ENCODE data around the gene DHCR7. TPM values are rescaled to one million over a fixed set of nuclear protein-coding genes. Genes with fewer than 3 reads are reported as not detected.

Gene DHCR7
- polyA plus RNA-seq, 1 donor from 2014 or later, result 16.6 TPM

- peaks cover 3 to 6% (median 3%) of the 10 kb centered on the region in 3 donors for H3K9me3 Mint-ChIP-seq
- H3K4me3 Mint-ChIP-seq, result no peak overlapping the region
- no peaks in the 10 kb centered on the region for H3K27me3 Mint-ChIP-seq
- no peak overlapping the region for H3K27ac Mint-ChIP-seq
- H3K4me1 Mint-ChIP-seq, result peaks cover 0 to 9% (median 0%) of the 10 kb centered on the region in 3 donors
- peaks cover 11% of the 10 kb centered on the region for H3K36me3 Mint-ChIP-seq
Observed at GRCh38 chr11:71443736-71444445, 4.3 kb downstream of the DHCR7 start.

- H3K4me1 Mint-ChIP-seq, result peaks cover 0 to 9% (median 0%) of the 10 kb centered on the region in 3 donors
Observed at GRCh38 chr11:71442880-71443279, 5.3 kb downstream of the DHCR7 start.

DNA sequence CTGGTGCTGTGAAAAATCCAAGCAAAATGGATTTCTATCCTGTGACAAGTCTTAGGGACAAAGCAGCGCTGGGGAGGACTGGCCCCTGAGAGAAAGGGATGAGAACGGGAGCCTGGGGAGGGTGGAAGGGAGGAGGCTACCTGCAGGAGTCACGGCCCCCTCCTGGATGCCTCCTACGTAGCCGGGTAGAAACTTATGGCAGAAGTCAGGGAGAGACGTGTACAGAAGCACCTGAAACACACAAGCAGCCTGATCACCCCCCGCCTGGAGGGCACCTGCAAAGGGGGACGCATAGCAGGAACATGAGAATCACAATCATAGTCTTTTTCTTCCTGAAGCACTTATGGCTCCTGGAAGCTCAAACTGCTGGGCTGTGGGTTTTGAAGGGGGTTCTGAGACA is 6.1 kb downstream of the DHCR7 start:
- Mint-ChIP-seq H3K4me3 (peak overlapping the region in 1 of 4 donors; percentile 43), H3K27me3 (no peaks in the 10 kb centered on the region), H3K27ac (no peak overlapping the region), H3K9me3 (peaks cover 3 to 6% (median 3%) of the 10 kb centered on the region in 3 donors), H3K4me1 (peaks cover 0 to 2% (median 0%) of the 10 kb centered on the region in 3 donors), H3K36me3 (peaks cover 13% of the 10 kb centered on the region)

More at GRCh38 chr11:71442880-71443279, 5.3 kb downstream of the DHCR7 start:
- no peaks in the 10 kb centered on the region for H3K27me3 Mint-ChIP-seq
- no peak overlapping the region for H3K27ac Mint-ChIP-seq
- no peak overlapping the region for H3K4me3 Mint-ChIP-seq
- H3K36me3 Mint-ChIP-seq, result peaks cover 13% of the 10 kb centered on the region
- H3K9me3 Mint-ChIP-seq, result peaks cover 3 to 6% (median 3%) of the 10 kb centered on the region in 3 donors

GRCh38 chr11:71441251-71441650 is 6.9 kb downstream of the DHCR7 start:
- H3K9me3 Mint-ChIP-seq, result peaks cover 2 to 5% (median 3%) of the 10 kb centered on the region in 3 donors
- H3K4me3 Mint-ChIP-seq, result peak overlapping the region in 1 of 4 donors; percentile 71
- no peaks in the 10 kb centered on the region for H3K27me3 Mint-ChIP-seq
- H3K36me3 Mint-ChIP-seq, result peaks cover 9% of the 10 kb centered on the region
- no peak overlapping the region for H3K27ac Mint-ChIP-seq
- no peaks in the 10 kb centered on the region for H3K4me1 Mint-ChIP-seq

GRCh38 chr11:71440021-71440755 is 8.0 kb downstream of the DHCR7 start:
- Mint-ChIP-seq H3K4me1 (no peaks in the 10 kb centered on the region), H3K27me3 (no peaks in the 10 kb centered on the region), H3K4me3 (no peak overlapping the region), H3K9me3 (no peaks in the 10 kb centered on the region), H3K27ac (no peak overlapping the region), H3K36me3 (peaks cover 4% of the 10 kb centered on the region)

DNA sequence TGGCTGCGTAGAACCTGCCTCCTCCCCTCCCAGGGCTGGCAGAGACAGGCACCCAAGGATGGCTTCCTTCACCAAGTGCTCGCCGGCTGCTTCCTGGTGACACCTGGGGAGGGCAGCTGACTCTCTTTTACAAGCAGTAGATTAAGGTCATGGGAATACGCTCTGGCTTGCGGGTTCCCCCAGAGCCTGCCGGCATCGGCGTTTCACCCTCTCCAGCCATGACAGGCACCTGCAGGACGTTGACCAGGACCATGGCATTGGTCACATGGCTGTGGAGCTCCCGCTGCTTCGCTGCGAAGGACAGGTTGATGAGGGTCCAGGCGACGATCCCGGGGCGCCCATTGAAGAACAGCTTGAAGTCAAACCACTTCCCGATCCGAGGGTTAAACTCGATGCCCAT is 9.5 kb downstream of the DHCR7 start:
- H3K4me3 Mint-ChIP-seq, result no peak overlapping the region

DNA sequence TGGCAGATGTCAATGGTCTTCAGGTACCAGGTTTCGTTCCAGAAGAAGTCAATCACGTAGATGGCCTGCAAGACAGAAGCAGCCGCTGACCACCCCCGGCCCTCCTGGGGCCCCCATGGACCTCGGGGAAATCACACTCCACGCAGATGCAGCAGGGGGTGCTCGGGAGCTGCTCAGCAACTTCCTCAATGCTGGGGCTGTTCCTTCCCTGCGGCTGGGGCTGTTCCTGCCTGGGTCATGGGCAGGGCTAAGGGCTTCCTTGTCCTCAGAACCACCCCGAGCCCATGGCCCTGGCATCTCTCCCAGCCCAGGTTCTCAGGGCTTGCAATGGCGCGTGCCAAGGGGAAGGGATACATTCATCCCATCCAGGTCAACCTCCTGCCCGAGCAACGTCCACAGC is 10.3 kb downstream of the DHCR7 start:
- Mint-ChIP-seq H3K27me3 (no peaks in the 10 kb centered on the region), H3K4me3 (no peak overlapping the region)

More for the DNA sequence above, 9.5 kb downstream of the DHCR7 start:
- H3K9me3 Mint-ChIP-seq, result no peaks in the 10 kb centered on the region
- H3K4me1 Mint-ChIP-seq, result no peaks in the 10 kb centered on the region
- H3K36me3 Mint-ChIP-seq, result peaks cover 4% of the 10 kb centered on the region
- H3K27ac Mint-ChIP-seq, result no peak overlapping the region
- H3K27me3 Mint-ChIP-seq, result no peaks in the 10 kb centered on the region

GRCh38 chr11:71437399-71437798 is 10.8 kb downstream of the DHCR7 start:
- Mint-ChIP-seq H3K27me3 (no peaks in the 10 kb centered on the region), H3K4me1 (no peaks in the 10 kb centered on the region), H3K9me3 (no peaks in the 10 kb centered on the region), H3K27ac (no peak overlapping the region), H3K36me3 (peaks cover 4% of the 10 kb centered on the region), H3K4me3 (no peak overlapping the region)

More for the DNA sequence above, 10.3 kb downstream of the DHCR7 start:
- Mint-ChIP-seq H3K9me3 (no peaks in the 10 kb centered on the region), H3K36me3 (peaks cover 4% of the 10 kb centered on the region), H3K4me1 (no peaks in the 10 kb centered on the region), H3K27ac (no peak overlapping the region)

GRCh38 chr11:71436861-71437260 is 11.3 kb downstream of the DHCR7 start:
- H3K36me3 Mint-ChIP-seq, result peaks cover 4% of the 10 kb centered on the region
- H3K4me1 Mint-ChIP-seq, result no peaks in the 10 kb centered on the region
- no peaks in the 10 kb centered on the region for H3K9me3 Mint-ChIP-seq
- H3K4me3 Mint-ChIP-seq, result no peak overlapping the region
- no peaks in the 10 kb centered on the region for H3K27me3 Mint-ChIP-seq
- no peak overlapping the region for H3K27ac Mint-ChIP-seq

DNA sequence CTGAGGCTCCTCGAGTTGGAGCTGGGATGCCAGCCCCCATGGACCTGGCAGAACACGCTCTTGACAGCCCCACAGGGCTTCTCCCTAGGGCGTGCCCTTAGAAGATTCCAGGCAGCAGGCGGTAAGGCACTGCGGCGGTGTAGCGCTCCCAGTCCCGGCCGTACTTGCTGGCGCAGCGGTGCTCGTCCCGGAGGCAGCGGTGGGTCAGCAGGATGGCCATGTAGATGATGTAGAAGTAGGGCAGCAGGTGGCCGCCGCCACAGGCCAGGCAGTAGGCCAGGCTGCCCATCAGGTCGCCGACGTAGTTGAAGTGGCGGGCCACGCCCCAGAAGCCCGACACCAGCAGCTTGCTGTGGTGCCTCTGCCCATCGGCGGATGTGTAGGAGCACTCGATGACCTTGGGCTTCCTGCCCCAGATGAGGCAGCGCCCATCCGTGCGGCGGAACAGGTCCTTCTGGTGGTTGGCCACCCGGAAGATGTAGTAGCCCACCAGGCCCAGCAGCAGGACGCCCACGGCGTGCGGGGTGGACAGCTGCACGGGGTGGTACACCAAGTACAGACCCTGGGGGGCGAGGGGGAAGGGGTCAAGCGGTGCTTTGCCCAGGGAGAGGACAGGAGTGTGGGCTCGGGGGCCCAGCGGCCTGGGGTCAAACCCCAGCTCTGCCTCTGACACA is 12.8 kb downstream of the DHCR7 start:
- H3K4me3 Mint-ChIP-seq, result no peak overlapping the region
- peaks cover 3% of the 10 kb centered on the region for H3K36me3 Mint-ChIP-seq
- no peaks in the 10 kb centered on the region for H3K9me3 Mint-ChIP-seq
- H3K27ac Mint-ChIP-seq, result no peak overlapping the region
- no peaks in the 10 kb centered on the region for H3K4me1 Mint-ChIP-seq
- no peaks in the 10 kb centered on the region for H3K27me3 Mint-ChIP-seq

GRCh38 chr11:71434576-71435130 is 13.5 kb downstream of the DHCR7 start:
- Mint-ChIP-seq H3K36me3 (peaks cover 3% of the 10 kb centered on the region), H3K9me3 (no peaks in the 10 kb centered on the region), H3K4me1 (no peaks in the 10 kb centered on the region), H3K27me3 (no peaks in the 10 kb centered on the region), H3K4me3 (no peak overlapping the region), H3K27ac (no peak overlapping the region)

DNA sequence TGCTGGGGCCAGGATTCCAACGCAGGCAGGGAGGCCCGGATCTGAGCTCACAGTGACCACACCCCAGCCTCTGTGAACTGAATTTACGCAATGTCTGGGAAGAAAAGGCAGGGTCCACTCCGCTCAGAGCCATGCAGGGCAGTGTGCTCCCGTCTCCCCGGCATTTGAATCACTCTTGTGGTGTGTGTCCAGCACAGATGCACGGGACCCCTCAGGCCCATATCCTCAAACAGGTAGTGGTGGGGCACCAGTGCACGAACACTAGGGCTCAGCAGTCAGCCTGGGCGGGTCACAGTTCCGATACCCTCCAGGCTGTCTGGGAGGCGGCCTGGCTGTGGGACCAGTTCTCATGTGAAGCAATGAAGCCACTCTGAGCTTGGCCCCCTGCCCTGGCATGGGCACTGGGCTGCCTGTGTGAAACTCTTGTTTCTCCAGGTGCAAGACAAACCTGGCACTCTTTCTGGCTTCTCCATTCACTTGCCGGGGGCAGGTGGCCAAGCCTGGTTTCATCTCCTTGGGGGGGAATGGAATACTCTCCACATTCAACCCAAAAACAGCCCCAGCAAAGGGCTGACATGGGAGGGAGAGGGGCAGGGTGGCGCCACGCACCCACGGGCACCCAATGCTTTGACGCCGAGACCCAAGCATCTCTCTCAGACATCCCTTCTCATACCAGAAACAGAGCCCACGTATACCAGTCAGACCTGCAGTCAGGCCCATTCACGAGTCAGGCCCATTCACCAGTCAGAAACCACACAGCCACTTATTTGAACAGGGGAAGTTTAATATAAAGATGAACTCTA is 14.3 kb downstream of the DHCR7 start:
- Mint-ChIP-seq H3K27me3 (no peaks in the 10 kb centered on the region), H3K9me3 (no peaks in the 10 kb centered on the region), H3K27ac (no peak overlapping the region), H3K4me3 (no peak overlapping the region), H3K4me1 (no peaks in the 10 kb centered on the region), H3K36me3 (peaks cover 3% of the 10 kb centered on the region)

DNA sequence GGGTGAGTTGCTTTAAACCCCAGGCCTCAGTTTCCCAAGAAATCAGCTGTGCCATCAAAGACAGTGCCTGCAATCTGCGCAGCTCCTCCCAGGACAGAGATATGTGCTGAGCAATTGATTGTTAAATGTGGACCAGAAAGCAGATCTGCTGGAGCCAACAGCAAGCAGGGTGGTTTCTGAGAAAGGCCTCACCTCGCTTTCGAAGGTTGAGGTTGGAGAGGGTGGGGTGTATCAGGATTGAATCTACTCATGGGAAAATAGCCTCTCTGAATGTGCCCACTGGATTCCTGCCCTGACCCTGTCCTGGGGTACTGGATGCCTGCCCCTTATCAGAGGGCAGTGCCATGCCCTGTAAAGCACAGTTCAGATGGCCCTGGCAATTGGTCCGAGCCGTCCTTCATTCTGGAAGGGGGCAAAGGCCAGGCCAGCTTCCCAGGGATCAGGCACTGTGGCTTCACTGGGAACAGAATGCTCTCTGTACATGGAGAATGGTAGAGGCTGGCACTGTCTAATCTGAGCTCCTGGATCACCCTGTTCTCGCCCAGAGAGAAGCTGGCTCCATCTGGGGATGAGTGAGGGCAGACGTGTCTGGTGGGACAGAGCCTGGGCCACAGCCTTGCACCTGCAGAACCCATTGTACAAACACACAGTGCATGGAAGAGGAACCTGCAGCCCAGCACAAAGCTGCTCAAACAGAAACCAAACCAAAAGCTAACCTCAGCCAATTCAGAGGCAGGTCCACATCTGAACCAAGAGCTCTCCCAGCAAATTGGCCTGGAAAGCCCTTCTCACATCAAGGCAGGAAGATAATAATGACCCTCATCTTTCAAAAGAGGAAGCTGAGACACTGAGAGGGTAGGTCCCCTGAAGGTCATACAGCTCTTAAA is 15.2 kb downstream of the DHCR7 start:
- H3K9me3 Mint-ChIP-seq, result no peaks in the 10 kb centered on the region
- H3K4me3 Mint-ChIP-seq, result no peak overlapping the region
- no peak overlapping the region for H3K27ac Mint-ChIP-seq
- H3K36me3 Mint-ChIP-seq, result no peaks in the 10 kb centered on the region
- H3K4me1 Mint-ChIP-seq, result no peaks in the 10 kb centered on the region
- no peaks in the 10 kb centered on the region for H3K27me3 Mint-ChIP-seq

DNA sequence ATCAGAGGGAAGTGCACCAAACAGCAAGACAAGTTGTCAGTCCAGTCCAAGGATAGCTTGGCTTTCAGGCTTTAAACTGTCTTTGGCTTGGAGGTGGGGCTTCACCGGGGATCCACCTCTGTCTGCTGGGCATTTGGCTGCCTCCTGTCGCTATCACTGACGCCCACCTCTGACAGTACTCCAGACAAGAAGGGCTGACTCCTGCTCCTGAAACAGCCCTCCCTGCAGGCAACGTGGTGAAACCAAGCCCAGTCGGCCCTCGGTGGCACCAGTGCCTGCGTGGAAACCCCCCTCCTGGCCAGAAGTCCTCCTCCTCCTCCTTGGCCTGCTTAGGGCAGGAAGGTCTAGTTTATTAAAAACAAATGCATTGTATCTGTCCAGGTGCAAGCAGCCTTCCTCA is 16.9 kb downstream of the DHCR7 start:
- Mint-ChIP-seq H3K9me3 (no peaks in the 10 kb centered on the region), H3K4me1 (peaks cover 3 to 5% (median 4%) of the 10 kb centered on the region in 3 donors), H3K27me3 (no peaks in the 10 kb centered on the region), H3K36me3 (no peaks in the 10 kb centered on the region), H3K4me3 (no peak overlapping the region), H3K27ac (no peak overlapping the region)

Data from IgD-negative memory B cell (primary cell).